GM08714 (cell line): Measurements from ENCODE around the gene NT5C3B.
"Not testable (repeated sequence)": the region's sequence is repeated elsewhere in the genome, so short reads cannot be mapped to it uniquely, and the experiment has no call there.

ENCODE experiments used
- H3K4me3 ChIP-seq: fragments of 200-500 bp; sonication (Bioruptor generic); 2 replicates; pipeline ENCODE4 v1.5.1; 2014; ENCODE audit warnings: mild to moderate bottlenecking, low read length, inconsistent platforms
- ZNF274 ChIP-seq: IDR thresholded peaks from 2 replicates; pipeline ENCODE4 v1.6.1; 2012; ENCODE audit warnings: mild to moderate bottlenecking, low read depth, low read length

The NT5C3B gene

DNA sequence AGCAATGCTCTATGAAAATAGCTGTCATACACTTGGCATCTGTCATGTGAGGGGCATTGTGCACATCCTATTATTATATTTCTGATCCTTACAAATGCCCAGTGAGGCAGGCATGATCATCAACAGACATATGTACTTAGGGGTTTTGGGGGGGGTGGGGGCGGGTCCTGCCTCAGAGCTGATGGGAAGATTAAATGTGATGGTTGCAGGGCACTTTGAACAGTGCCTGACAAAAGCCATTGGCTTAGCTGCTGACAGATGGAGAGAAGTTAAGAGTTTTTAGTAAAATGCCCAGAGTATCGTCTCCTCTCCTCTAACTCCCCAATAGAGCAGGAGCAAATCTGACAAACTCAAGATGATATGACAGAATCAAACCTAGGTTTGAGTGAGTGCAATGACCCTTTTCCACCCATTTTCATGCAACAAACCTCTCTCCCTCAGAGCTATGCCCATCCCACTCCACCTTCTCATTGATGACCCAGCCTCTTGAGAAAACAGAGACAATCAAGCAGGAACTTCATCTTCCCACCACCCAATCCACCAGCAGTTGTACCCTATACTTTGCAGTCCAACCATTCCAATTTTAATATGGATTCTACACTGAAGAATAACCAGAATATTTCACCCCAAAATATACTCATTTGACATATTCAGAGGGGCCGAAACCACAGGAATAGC is 24.4 kb upstream of the NT5C3B start:
- no peak for TF ChIP-seq ZNF274
- no peak overlapping the region for H3K4me3 ChIP-seq

DNA sequence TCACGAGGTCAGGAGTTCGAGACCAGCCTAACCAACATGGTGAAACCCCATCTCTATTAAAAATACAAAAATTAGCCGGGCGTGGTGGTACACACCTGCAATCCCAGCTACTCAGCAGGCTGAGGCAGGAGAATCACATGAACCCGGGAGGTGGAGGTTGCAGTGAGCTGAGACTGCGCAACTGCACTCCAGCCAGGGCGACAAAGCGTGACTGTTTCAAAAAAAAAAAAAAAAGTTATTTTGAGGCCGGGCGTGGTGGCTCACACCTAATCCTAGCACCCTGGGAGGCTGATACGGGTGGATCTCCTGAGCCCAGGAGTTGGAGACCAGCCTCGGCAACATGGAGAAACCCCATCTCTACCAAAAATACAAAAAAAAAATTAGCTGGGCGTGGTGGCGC is 15.3 kb upstream of the NT5C3B start:
- H3K4me3 ChIP-seq: not testable (repeated sequence)

DNA sequence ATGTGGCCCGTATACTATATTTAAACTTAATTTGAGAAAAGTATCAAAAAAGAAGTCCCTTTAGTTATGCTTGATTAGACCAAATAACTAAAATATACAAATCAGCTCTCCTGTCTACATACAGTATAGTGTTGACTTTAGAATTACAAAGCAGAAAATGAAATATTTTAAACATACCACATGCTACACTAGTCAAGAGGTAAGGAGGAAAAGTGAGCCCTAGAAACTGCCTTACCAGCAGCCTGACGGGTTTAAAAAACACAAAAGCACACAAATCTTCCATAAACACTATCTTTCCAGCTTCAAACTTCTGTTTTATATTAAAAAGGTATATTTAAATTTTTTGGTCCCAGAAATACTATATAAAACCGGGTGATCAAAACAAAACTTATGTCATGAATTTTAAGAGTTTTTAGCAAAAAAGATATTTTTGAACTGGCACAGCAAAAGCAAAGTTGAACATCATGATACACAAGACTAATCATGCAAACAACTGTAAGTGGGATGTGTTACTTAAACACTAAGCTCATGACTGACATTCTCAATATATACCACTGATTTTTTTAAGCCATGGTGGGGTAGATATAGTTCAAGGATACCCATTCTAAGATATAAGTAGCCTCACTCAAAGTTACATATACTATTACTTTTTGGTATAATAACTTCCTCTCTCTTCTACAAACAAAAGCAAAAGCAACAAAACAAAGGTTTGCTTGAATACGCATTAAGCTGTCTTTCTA is 13.4 kb upstream of the NT5C3B start:
- TF ChIP-seq ZNF274: no peak
- no peak overlapping the region for H3K4me3 ChIP-seq

DNA sequence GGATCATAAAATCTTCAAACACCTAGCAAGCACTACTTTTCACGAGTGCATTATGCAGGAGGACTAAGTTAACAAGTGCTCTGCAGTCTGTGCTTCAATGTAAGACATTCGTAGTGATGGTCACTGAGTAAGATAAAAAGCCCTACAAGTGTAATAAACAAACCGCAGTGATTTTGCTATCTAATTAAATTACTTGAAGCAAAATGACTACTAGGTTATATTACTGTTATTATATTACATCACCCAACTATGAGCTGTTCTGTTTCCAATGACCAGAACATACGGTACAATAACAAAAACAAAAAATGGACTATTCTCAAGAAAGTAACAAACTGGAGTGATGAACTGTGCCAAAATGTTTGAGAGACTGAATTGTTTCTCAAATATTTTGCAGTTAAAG is 12.8 kb upstream of the NT5C3B start:
- TF ChIP-seq ZNF274: no peak
- H3K4me3 ChIP-seq: no peak overlapping the region

DNA sequence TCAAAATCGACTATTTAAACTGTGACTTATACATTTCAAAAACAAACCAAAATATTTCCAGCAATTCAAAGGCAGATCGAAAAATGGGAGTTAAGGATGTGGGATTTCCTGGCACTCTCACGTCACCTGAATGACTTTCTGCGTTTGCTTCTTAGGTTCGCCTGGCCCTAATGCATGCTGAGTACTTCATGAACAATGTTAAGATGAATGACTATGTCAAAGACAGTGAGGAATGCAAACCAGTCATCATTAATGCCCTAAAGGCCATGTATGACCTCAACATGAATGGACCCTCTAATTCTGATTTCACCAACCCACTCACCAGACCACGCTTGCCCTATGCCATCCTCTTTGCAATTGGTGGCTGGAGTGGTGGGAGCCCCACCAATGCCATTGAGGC is 8.9 kb upstream of the NT5C3B start:
- H3K4me3 ChIP-seq: no peak overlapping the region
- TF ChIP-seq ZNF274: no peak

DNA sequence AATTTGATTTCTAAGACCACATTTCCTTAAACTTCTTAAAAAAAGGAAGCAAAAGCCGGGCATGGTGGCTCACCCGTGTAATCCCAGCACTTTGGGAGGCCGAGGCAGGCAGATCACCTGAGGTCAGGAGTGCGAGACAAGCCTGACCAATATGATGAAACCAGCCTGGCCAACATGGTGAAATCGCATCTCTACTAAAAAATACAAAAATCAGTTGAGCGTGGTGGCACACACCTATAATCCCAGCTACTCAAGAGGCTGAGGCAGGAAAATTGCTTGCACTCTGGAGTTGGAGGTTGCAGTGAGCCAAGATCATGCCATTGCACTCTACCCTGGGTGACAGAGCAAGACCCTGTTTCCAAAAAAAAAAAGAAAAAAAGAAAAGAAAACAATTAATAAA is 4.7 kb upstream of the NT5C3B start:
- H3K4me3 ChIP-seq: not testable (repeated sequence)

DNA sequence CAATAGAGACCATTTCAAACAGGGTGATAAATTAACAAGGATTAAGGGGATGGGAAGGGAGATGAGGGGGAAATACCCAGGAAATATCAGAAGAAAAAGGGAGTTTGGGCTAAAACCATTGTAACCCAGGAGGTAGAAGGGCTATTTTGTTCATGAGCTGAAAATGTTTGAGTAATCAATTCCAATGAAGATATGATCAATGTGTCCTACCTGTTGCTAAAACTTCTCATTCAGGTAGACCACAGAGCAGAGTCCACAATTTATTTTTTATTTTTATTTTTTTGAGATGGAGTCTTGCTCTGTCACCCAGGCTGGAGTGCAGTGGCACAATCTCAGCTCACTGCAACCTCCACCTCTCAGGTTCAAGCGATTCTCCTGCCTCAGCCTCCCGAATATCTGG is 3.4 kb upstream of the NT5C3B start:
- H3K4me3 ChIP-seq: not testable (repeated sequence)

DNA sequence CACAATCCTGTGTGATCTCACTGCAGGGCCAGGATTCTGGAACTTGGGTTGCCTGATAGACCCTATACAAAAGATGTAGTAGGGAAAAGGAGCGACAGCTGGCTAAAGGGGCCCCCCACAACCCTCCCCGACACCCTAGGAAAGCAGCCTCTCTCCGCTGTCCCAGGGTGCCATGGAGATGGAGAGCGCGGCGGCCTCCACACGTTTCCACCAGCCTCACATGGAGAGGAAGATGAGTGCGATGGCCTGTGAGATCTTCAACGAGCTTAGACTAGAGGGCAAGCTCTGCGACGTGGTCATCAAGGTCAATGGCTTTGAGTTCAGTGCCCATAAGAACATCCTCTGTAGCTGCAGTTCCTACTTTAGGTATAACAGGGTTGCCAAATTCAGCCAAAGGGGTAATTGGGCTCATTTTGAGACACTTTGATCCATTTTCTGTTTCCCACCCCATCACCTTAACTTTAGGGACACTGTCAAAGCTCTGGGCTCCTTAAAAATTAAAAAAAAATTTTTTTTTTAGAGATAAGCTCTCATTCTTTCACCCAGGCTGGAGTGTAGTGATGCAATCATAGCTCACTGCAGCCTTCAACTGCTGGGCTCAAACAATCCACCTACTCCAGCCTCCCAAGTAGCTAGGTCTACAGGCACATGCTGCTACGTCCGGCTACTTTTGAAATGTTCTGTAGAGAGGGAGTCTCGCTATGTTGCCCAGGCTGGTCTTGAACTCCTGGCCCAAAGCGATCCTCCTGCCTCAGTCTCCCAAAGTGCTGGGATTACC is 1.9 kb upstream of the NT5C3B start, which contains the start of gene KLHL10:
KLHL10 (plus strand) TSS at position 65 of the 778 bp plus-strand sequence; CDS start at position 173, 108 bp downstream.
- H3K4me3 ChIP-seq: no peak within 1 kb of the TSS
- TF ChIP-seq ZNF274: no peak

DNA sequence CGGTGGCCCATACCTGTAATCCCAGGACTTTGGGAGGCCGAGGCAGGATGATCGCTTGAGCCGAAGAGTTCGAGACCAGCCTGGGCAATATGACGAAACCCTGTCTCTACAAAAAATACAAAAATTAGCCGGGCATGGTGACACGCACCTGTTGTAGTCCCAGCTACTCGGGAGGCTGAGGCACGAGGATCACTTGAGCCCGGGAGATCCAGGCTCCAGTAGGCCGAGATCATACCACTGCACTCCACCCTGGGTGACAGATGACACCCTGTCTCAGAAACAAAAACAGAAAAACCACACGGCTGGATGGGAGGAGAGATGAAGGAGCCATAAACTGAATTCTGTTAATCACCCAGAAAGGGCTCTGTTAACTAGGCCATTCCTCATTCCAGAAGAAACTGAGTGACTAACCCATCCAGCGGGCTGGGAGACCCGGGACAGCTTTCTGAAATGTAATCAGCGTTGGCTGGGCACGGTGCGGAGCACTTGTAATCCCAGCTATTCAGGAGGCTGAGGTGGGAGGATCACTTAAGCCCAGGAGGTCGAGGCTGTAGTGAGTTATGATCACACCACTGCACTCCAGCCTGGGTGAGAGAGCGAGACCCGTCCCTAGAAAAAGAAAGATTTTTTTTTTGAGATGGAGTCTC is 641 bp upstream of the NT5C3B start:
- no peak for TF ChIP-seq ZNF274
- peak overlapping the region; percentile 53; the same call in 1 of the 2 replicates for H3K4me3 ChIP-seq

DNA sequence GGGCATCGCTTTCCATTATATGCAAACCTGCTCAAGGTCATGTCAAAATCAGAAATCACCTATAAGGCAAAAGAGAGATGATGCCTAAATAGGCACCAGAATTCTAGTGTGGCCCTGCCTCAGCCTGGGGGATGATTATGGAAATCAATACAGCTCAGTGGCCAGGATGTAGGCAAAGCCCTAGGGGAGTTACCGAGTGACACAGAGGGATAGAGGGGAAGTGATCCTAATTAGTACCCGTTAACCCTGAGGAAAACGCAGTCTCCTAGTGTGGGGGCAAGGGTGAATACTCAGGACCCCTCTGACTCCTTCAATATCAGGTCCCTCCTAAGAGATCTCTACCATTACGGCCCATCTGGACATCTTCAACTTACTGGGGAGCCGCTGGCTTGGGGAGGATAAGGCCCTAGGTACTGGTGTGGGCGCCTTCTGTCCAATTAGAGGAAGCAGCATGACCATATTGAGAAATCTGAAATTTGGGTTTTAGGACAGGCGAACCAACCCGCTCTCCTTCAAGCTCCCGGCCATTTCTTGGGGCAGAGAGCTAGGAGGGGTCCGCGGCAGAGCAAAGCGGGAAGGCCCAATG is 725 bp downstream of the NT5C3B start:
- TF ChIP-seq ZNF274: no peak
- H3K4me3 ChIP-seq: peak overlapping the region; percentile 92

DNA sequence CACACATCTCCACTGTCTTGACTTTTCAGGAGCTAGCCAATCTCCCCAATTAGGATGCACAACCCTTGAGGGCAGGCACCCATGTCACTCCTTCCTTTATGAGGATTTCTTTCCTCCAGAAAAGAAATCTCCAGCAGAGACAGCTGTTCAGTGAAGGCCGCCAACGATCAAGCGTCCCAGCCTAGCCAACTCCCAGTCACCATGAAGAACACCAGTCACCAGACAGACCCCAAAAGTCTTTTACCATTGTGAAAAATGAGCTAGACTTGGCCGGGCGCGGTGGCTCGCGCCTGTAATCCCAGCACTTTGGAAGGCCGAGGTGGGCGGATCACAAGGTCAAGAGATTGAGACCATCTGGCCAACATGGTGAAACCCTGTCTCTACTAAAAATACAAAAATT is 6.1 kb downstream of the NT5C3B start:
- H3K4me3 ChIP-seq: not testable (repeated sequence)

DNA sequence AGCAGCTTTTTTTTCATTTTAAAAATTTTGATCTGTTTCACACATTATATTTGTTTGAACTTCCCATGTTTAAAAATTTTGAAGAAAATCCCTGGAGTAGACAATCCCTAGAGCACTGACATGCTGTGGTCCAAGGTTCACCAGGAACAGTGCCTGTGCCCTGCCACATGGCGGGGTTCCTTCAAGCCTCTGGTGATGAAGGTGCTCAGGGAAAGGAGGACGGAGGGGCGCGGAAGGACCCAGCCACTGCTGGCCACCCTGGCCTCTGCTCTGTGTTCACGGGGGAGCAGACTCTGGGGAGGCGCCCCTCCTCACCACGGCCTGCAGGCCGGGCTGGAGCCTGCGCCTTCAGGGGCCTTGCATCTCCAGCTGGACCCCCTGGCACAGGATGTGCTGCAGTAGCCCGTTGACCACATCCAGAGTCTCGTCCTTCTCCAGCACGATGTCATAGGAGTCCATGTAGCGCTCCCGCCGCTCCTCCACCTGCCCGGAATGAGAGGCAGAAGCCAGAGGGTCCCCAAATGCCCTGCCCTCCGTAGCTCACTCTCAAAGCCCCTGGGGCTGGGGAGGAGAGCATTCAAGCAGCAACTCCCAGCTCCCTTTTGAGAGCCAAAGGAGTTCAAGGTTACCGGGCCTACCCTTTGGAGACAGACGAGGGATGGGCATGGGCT is 10.7 kb downstream of the NT5C3B start:
- no peak for TF ChIP-seq ZNF274
- H3K4me3 ChIP-seq: no peak overlapping the region

DNA sequence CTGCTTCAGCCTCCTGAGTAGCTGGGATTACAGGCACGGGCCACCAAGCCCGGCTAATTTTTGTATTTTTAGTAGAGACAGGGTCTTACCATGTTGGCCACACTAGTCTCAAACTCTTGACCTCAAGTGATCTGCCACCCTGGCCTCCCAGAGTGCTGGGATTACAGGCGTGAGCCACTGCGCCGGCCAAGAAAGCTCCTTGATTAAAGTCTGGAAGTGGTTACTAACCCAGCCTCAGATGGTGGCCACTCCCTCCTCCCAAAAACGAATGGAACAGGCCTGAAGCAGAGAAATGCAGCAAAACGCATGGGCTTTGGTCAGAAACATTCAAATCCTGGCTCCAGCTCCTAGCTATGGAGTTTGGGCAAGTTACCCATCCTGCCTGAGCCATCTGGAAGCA is 11.9 kb downstream of the NT5C3B start:
- TF ChIP-seq ZNF274: no peak
- H3K4me3 ChIP-seq: no peak overlapping the region

DNA sequence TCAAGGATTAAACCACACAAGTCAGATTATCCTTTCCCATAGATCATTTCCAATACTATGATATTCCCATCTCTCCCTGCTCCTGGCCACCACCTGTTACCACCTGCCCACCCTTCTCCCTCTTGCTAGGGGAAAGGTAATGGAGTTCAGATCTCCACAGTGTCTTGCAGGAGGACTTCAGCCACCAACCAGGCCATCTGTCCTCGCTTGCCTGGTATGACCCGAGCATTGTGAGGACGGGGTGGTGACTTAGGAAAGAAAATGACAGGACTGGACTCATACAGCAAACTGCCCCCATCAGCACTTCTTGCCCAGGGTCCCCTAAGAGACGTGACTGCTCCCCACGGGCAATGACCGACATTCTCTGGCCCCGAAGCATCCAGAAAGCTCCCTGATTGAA is 12.5 kb downstream of the NT5C3B start:
- no peak for TF ChIP-seq ZNF274
- H3K4me3 ChIP-seq: no peak overlapping the region
